Hepatocyte (in vitro differentiated cells): ENCODE results near the gene TSSC4. TPM values are rescaled to one million over a fixed set of nuclear protein-coding genes. Genes with fewer than 3 reads are reported as not detected.

Experiments used
- DNase-seq: peaks from one replicate; pipeline ENCODE4 v3.0.0-alpha.2; 2016; ENCODE audit warnings: low spot score
- H2AFZ ChIP-seq: fragments of 200-600 bp; sonication (generic); 2 replicates; pipeline ENCODE4 v1.6.0; 2016; ENCODE audit warnings: antibody characterized with exemption, mild to moderate bottlenecking
- H3K27ac ChIP-seq: fragments of 200-600 bp; sonication (generic); 2 replicates; pipeline ENCODE4 v1.5.1; 2016; ENCODE audit warnings: mild to moderate bottlenecking
- H3K27me3 ChIP-seq: fragments of 200-600 bp; sonication (generic); 2 replicates; pipeline ENCODE4 v1.6.1; 2016
- H3K36me3 ChIP-seq: fragments of 200-600 bp; sonication (generic); replicated peaks from 2 replicates; pipeline ENCODE4 v1.5.1; 2016; ENCODE audit warnings: low read depth; ENCODE audit not compliant: insufficient read depth
- H3K4me1 ChIP-seq: fragments of 200-600 bp; sonication (generic); 2 replicates; pipeline ENCODE4 v1.5.1; 2016; ENCODE audit warnings: mild to moderate bottlenecking, moderate library complexity; ENCODE audit not compliant: insufficient read depth
- H3K4me2 ChIP-seq: fragments of 200-600 bp; sonication (generic); 2 replicates; pipeline ENCODE4 v1.6.0; 2016
- H3K4me3 ChIP-seq: fragments of 200-600 bp; sonication (generic); 2 replicates; pipeline ENCODE4 v1.5.1; 2016; ENCODE audit warnings: mild to moderate bottlenecking
- H3K79me2 ChIP-seq: fragments of 200-600 bp; sonication (generic); 2 replicates; pipeline ENCODE4 v1.6.0; 2017; ENCODE audit warnings: mild to moderate bottlenecking
- H3K9me2 ChIP-seq: fragments of 200-600 bp; sonication (generic); replicated peaks from 2 replicates; pipeline ENCODE4 v1.6.0; 2017; ENCODE audit warnings: mild to moderate bottlenecking; ENCODE audit not compliant: insufficient read depth
- H3K9me3 ChIP-seq: fragments of 200-600 bp; sonication (generic); 2 replicates; pipeline ENCODE4 v1.5.1; 2016; ENCODE audit warnings: low read depth, mild to moderate bottlenecking
- H4K20me1 ChIP-seq: fragments of 200-600 bp; sonication (generic); 2 replicates; pipeline ENCODE4 v1.6.0; 2016; ENCODE audit warnings: mild to moderate bottlenecking; ENCODE audit not compliant: insufficient read depth, poor library complexity, severe bottlenecking
- EZH2 ChIP-seq: fragments of 200-600 bp; sonication (generic); IDR thresholded peaks from 2 replicates; pipeline ENCODE4 v1.6.1; 2016; ENCODE audit warnings: antibody characterized with exemption, mild to moderate bottlenecking, borderline replicate concordance
- EZH2phosphoT487 ChIP-seq: fragments of 200-600 bp; sonication (generic); IDR thresholded peaks from one replicate; pipeline ENCODE4 v1.6.1; 2018; ENCODE audit warnings: antibody characterized with exemption, mild to moderate bottlenecking, low read depth, moderate library complexity; ENCODE audit not compliant: unreplicated experiment, severe bottlenecking
- WGBS: methylation state at CpG from one replicate; pipeline ENCODE4 v1.1.6; 2016; ENCODE audit warnings: low lambda C conversion rate; ENCODE audit errors: missing lambda C conversion rate; 5-methylcytosine and 5-hydroxymethylcytosine counted together
- polyA plus RNA-seq: library from polyadenylated mRNA; unstranded; fragments of >200 nt; fragmentation: Nextera tagmentation; extraction: Ambion mirVana; gene quantifications from 2 replicates; pipeline ENCODE4 v1.2.1, GENCODE V29; 2016
- total RNA-seq: library from RNA; depleted of rRNA; stranded (reverse); fragments of >200 nt; gene quantifications from 2 replicates; pipeline ENCODE4 v1.2.3, GENCODE V29; 2014
- TF ChIP-seq, protein P1 (sequence below): fragments of 200-600 bp; sonication (generic); IDR thresholded peaks from 2 replicates; pipeline ENCODE4 v1.5.1; 2016; ENCODE audit warnings: antibody characterized with exemption, mild to moderate bottlenecking; ENCODE audit not compliant: poor library complexity

Gene TSSC4
- total and polyA plus RNA-seq, 2 experiments from 2014 or later: 33.8 to 68.5 TPM

DNA sequence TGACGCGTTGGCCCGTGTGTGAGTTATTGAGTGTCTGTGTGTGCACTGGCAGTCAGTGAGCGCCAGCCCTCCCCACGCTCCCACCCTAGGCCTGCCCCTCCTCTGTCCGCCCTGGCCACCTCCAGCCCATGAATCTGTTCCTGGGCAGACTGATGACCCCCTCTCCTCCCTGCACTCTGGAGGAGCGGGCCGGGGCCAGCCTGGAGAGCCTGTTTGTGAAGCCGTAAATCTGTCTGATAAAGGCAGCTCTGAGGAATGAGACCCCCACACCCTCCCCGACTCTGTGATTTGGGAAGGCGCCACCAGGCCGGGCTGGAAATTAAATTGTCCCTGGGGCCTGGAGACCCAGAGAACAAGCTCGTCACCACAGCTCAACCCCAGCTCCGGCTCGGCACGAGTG lies 8.6 kb downstream of the TSSC4 start:
- Histone ChIP-seq H3K9me2 (no peaks in the 10 kb centered on the region), H3K4me1 (peaks cover 21% of the 10 kb centered on the region), H3K79me2 (no peaks in the 10 kb centered on the region), H3K36me3 (no peaks in the 10 kb centered on the region), H4K20me1 (no peaks in the 10 kb centered on the region), H3K27ac (peak overlapping the region; percentile 77), H3K27me3 (no peaks in the 10 kb centered on the region), H3K9me3 (no peaks in the 10 kb centered on the region), H2AFZ (peak overlapping the region; percentile 45), H3K4me3 (no peak overlapping the region), H3K4me2 (no peak overlapping the region)
- DNase-seq: no peak
- WGBS: 44% methylated on average over 16 of the region's 16 CpGs
- no peak for TF ChIP-seq EZH2
- TF ChIP-seq, protein P1, sequence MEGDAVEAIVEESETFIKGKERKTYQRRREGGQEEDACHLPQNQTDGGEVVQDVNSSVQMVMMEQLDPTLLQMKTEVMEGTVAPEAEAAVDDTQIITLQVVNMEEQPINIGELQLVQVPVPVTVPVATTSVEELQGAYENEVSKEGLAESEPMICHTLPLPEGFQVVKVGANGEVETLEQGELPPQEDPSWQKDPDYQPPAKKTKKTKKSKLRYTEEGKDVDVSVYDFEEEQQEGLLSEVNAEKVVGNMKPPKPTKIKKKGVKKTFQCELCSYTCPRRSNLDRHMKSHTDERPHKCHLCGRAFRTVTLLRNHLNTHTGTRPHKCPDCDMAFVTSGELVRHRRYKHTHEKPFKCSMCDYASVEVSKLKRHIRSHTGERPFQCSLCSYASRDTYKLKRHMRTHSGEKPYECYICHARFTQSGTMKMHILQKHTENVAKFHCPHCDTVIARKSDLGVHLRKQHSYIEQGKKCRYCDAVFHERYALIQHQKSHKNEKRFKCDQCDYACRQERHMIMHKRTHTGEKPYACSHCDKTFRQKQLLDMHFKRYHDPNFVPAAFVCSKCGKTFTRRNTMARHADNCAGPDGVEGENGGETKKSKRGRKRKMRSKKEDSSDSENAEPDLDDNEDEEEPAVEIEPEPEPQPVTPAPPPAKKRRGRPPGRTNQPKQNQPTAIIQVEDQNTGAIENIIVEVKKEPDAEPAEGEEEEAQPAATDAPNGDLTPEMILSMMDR: no peak
- TF ChIP-seq EZH2phosphoT487: no peak

DNA sequence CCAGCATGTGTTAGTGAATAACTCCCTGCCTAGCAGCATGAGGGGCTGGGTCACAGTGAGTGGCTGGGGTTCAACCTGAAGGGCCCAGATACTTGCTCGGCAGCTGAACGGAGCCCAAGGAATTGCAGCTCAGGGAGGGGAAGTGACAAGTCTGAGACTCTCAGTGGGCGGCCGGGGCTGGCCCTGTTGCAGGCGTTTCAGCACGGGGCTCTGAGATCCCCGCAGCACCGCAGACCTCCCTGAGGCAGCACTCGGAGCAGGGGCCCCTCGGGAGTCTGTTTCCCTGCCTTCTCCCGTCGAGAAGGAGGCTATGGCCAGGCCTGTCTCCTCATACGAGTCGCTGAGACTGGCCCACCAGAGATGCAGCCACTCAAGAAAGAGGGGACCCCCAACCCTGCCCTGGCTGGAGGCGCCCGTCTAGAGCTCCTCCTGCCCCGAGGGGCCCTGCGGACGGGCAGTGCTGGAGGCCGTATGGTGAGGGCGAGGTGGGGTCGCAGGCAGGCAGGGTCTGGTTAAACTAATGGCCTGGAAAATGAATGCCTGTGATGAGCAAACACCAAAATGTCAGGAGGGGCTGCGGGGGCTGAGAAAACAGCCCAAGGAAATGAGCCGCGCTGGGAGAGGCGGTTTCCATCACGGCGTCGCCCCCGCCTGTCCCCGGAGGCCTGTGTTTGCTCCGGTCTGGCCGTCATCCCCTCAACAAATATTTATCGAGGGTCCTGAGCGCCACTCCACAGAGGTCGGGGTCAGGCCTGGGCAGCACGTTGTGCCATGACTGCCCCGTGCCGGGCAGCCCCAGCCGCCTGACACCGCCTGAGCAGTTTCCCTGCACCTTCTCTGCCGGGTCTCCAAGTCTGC lies 9.3 kb downstream of the TSSC4 start:
- H3K4me1 ChIP-seq: peaks cover 21% of the 10 kb centered on the region
- TF ChIP-seq EZH2 (no peak), EZH2phosphoT487 (no peak)
- TF ChIP-seq, protein P1: no peak
- H3K9me3 ChIP-seq: no peaks in the 10 kb centered on the region
- H2AFZ ChIP-seq: peak overlapping the region; percentile 45
- no peak overlapping the region for H3K4me2 ChIP-seq
- no peaks in the 10 kb centered on the region for H3K36me3 ChIP-seq
- H3K79me2 ChIP-seq: no peaks in the 10 kb centered on the region
- H3K27me3 ChIP-seq: no peaks in the 10 kb centered on the region
- no peak for DNase-seq
- peak overlapping the region; percentile 77 for H3K27ac ChIP-seq
- H3K9me2 ChIP-seq: no peaks in the 10 kb centered on the region
- H3K4me3 ChIP-seq: no peak overlapping the region
- WGBS: 44% methylated on average over 39 of the region's 42 CpGs
- no peaks in the 10 kb centered on the region for H4K20me1 ChIP-seq

DNA sequence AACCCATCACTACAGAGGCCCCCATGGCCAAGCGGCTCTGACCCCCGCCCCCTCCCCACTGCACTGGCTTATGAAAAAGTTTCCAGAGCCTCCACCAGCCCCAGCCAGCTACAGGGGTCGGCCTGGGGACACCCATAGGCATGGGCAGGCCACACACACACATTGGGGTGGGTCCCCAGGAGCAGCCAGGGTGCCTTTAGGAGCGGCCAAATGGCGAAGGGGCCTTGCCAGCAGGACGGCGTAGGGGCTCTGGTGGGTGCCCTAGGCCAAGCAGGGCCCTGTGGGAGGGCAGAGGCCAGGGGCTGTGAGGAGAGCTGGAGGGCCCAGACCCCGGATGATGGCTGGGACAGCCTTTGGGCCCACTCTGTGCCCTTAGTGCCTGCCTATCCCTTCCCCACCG lies 10.1 kb downstream of the TSSC4 start:
- Histone ChIP-seq H3K36me3 (no peaks in the 10 kb centered on the region), H3K4me1 (peaks cover 21% of the 10 kb centered on the region), H3K9me3 (no peaks in the 10 kb centered on the region), H3K27ac (no peak overlapping the region), H2AFZ (no peak overlapping the region), H3K4me3 (no peak overlapping the region), H3K79me2 (no peaks in the 10 kb centered on the region), H3K9me2 (no peaks in the 10 kb centered on the region), H3K4me2 (no peak overlapping the region), H4K20me1 (no peaks in the 10 kb centered on the region), H3K27me3 (no peaks in the 10 kb centered on the region)
- no peak for TF ChIP-seq EZH2phosphoT487
- no peak for TF ChIP-seq EZH2
- TF ChIP-seq, protein P1: no peak
- 89% methylated on average over 9 of the region's 9 CpGs for WGBS
- DNase-seq: no peak
